ENCODE measurements around the gene UBE2V1. TPM values are rescaled to one million over a fixed set of nuclear protein-coding genes. Genes with fewer than 3 reads are reported as not detected.
A peak's percentile ranks its signal among the peaks of the same experiment; 100 is the strongest.

Gene UBE2V1
- total RNA-seq, 1 donor from 2014 or later = 223 TPM

GRCh38 chr20:50125279-50125678 is 12.3 kb upstream of the UBE2V1 start:
- Mint-ChIP-seq H3K4me3 (ENCODE audit: unreplicated experiment) (peak overlapping the region; percentile 60), H3K4me1 (ENCODE audit: unreplicated experiment) (peaks cover 10% of the 10 kb centered on the region), H3K36me3 (ENCODE audit: low read depth, unreplicated experiment) (peaks cover 42% of the 10 kb centered on the region), H3K9me3 (ENCODE audit: unreplicated experiment) (no peaks in the 10 kb centered on the region), H3K27ac (ENCODE audit: unreplicated experiment) (no peak overlapping the region), H3K27me3 (ENCODE audit: unreplicated experiment) (peaks cover 13% of the 10 kb centered on the region)
- no peak for DNase-seq (ENCODE audit: low spot score)
- no peak for TF ChIP-seq CTCF (IDR thresholded peaks at IDR 0.05; ENCODE audit: unreplicated experiment)

GRCh38 chr20:50124496-50124895 is 11.5 kb upstream of the UBE2V1 start:
- peaks cover 7% of the 10 kb centered on the region for H3K4me1 Mint-ChIP-seq (ENCODE audit: unreplicated experiment)
- DNase-seq (ENCODE audit: low spot score) = no peak
- H3K27ac Mint-ChIP-seq (ENCODE audit: unreplicated experiment) = no peak overlapping the region
- H3K36me3 Mint-ChIP-seq (ENCODE audit: low read depth, unreplicated experiment) = peaks cover 37% of the 10 kb centered on the region
- no peaks in the 10 kb centered on the region for H3K9me3 Mint-ChIP-seq (ENCODE audit: unreplicated experiment)
- H3K27me3 Mint-ChIP-seq (ENCODE audit: unreplicated experiment) = peaks cover 13% of the 10 kb centered on the region
- no peak overlapping the region for H3K4me3 Mint-ChIP-seq (ENCODE audit: unreplicated experiment)
- TF ChIP-seq CTCF (IDR thresholded peaks at IDR 0.05; ENCODE audit: unreplicated experiment) = no peak

GRCh38 chr20:50123418-50123817 is 10.5 kb upstream of the UBE2V1 start:
- DNase-seq (ENCODE audit: low spot score) = no peak
- Mint-ChIP-seq H3K4me3 (ENCODE audit: unreplicated experiment) (peak overlapping the region; percentile 74), H3K27me3 (ENCODE audit: unreplicated experiment) (peaks cover 9% of the 10 kb centered on the region), H3K9me3 (ENCODE audit: unreplicated experiment) (no peaks in the 10 kb centered on the region), H3K36me3 (ENCODE audit: low read depth, unreplicated experiment) (peaks cover 35% of the 10 kb centered on the region), H3K4me1 (ENCODE audit: unreplicated experiment) (peaks cover 7% of the 10 kb centered on the region), H3K27ac (ENCODE audit: unreplicated experiment) (no peak overlapping the region)
- TF ChIP-seq CTCF (IDR thresholded peaks at IDR 0.05; ENCODE audit: unreplicated experiment) = no peak

GRCh38 chr20:50122763-50123162 is 9.8 kb upstream of the UBE2V1 start:
- no peak overlapping the region for H3K4me3 Mint-ChIP-seq (ENCODE audit: unreplicated experiment)
- TF ChIP-seq CTCF (IDR thresholded peaks at IDR 0.05; ENCODE audit: unreplicated experiment) = no peak
- no peak for DNase-seq (ENCODE audit: low spot score)
- H3K27ac Mint-ChIP-seq (ENCODE audit: unreplicated experiment) = no peak overlapping the region
- peaks cover 7% of the 10 kb centered on the region for H3K4me1 Mint-ChIP-seq (ENCODE audit: unreplicated experiment)
- H3K36me3 Mint-ChIP-seq (ENCODE audit: low read depth, unreplicated experiment) = peaks cover 31% of the 10 kb centered on the region
- H3K27me3 Mint-ChIP-seq (ENCODE audit: unreplicated experiment) = peaks cover 8% of the 10 kb centered on the region
- no peaks in the 10 kb centered on the region for H3K9me3 Mint-ChIP-seq (ENCODE audit: unreplicated experiment)

- no peak for DNase-seq (ENCODE audit: low spot score)
- no peak for TF ChIP-seq CTCF (IDR thresholded peaks at IDR 0.05; ENCODE audit: unreplicated experiment)
- peaks cover 27% of the 10 kb centered on the region for H3K36me3 Mint-ChIP-seq (ENCODE audit: low read depth, unreplicated experiment)
- H3K27ac Mint-ChIP-seq (ENCODE audit: unreplicated experiment) = no peak overlapping the region
- no peak overlapping the region for H3K4me3 Mint-ChIP-seq (ENCODE audit: unreplicated experiment)
- H3K27me3 Mint-ChIP-seq (ENCODE audit: unreplicated experiment) = peaks cover 10% of the 10 kb centered on the region
- no peaks in the 10 kb centered on the region for H3K9me3 Mint-ChIP-seq (ENCODE audit: unreplicated experiment)
- H3K4me1 Mint-ChIP-seq (ENCODE audit: unreplicated experiment) = peaks cover 4% of the 10 kb centered on the region
Measured at GRCh38 chr20:50121858-50122271, 8.9 kb upstream of the UBE2V1 start.

Data from endothelial cell (in vitro differentiated cells).